Measurements from ENCODE around the gene KRTAP4-16.

DNA sequence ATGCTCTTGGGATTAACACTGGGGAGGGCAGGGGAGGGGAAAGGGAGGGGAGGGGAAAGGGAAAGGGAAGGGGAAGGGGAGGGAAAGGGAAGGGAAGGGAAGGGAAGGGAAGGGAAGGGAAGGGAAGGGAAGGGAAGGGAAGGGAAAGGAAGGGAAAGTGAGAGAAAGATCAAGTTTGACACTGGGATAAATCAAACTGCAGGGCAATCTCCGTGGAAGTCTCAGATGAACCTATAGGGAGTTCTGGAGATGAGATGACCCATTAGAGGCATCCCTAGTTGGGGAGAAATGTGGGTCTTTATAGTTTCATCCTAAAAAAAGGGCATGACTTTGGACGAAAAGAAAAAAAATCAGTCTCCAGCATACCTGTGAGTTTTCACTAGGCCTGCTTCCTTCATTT, 19.7 kb upstream of the KRTAP4-16 start:
- TF ChIP-seq CTCF (IDR thresholded peaks at IDR 0.05), result no peak
- TF ChIP-seq POLR2A (IDR thresholded peaks at IDR 0.05), result no peak
